GM21381 (cell line): ENCODE results near the gene MARK3.

Source experiments
- ATAC-seq: cut with Tn5 transposase; IDR thresholded peaks from one replicate; pipeline ENCODE4 v1.9.1; 2021; ENCODE audit warnings: mild to moderate bottlenecking, moderate library complexity; ENCODE audit not compliant: unreplicated experiment

The MARK3 gene

DNA sequence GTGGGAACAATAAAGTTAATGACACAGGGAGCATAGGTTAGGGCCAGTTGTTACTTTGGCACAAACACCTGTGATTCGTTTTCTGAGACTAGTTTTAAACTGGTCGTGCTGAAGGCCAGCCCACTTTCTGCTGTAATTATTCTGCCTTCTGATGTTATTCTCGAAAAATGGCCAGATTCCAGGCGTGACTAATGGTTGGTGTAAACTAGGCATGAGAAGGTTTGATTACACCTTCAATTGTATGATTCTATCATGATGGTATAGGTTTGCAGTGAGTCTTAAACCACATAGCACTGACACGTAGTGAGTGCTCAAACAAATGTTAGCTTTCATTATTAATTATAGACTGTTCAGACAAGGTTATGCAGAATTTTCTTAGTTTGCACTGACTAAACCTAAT lies 98.4 kb downstream of the MARK3 start:
- ATAC-seq = no peak

DNA sequence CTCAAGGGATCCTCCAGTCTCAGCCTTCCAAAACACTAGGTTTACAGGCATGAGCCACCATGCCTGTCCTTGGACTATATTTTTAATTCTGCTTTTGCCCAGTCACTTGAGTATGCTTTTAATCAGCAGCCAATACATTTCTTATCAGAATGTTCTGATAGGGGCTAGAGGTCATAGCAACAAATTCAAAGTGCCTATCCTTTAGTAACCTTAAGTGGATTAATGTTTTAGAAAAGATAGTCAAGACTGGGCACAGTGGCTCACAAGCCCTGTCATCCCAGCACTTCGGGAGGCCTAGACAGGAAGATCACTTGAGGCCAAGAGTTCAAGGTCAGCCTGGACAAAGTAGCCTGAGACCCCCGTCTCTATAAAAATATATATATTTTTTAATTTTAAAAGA lies 100.3 kb downstream of the MARK3 start:
- no peak for ATAC-seq

- ATAC-seq = no peak
Observed at GRCh38 chr14:103488071-103488470, 102.9 kb downstream of the MARK3 start.

DNA sequence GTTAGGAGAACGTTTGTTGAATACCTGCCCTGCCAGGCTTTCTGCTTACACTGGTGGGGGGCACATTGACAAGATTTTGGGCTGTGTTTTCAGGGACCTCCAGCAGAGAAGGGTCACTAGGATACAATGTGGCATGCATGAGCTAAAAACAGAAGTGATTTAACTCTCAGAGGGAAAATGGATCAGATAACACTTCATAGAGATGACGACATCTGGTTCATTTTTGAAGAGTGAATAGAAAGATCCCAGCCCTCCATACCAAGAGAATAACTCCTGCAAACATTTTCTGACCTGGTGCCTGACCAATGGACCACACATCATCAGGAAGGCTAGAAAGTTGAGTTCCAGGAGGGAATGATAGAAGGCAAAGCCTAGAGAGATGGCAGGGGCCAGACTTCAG lies 103.7 kb downstream of the MARK3 start:
- no peak for ATAC-seq

GRCh38 chr14:103489621-103490020 lies 104.4 kb downstream of the MARK3 start:
- no peak for ATAC-seq

DNA sequence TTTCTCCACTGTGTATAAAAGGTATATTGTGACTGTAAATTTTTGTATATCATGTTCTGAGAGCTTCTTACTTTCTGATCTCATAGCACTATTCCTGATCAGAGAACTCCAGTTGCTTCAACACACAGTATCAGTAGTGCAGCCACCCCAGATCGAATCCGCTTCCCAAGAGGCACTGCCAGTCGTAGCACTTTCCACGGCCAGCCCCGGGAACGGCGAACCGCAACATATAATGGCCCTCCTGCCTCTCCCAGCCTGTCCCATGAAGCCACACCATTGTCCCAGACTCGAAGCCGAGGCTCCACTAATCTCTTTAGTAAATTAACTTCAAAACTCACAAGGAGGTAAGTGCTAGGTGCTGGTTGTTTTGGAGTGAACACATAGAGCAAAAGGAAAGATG lies 106.5 kb downstream of the MARK3 start:
- no peak for ATAC-seq

DNA sequence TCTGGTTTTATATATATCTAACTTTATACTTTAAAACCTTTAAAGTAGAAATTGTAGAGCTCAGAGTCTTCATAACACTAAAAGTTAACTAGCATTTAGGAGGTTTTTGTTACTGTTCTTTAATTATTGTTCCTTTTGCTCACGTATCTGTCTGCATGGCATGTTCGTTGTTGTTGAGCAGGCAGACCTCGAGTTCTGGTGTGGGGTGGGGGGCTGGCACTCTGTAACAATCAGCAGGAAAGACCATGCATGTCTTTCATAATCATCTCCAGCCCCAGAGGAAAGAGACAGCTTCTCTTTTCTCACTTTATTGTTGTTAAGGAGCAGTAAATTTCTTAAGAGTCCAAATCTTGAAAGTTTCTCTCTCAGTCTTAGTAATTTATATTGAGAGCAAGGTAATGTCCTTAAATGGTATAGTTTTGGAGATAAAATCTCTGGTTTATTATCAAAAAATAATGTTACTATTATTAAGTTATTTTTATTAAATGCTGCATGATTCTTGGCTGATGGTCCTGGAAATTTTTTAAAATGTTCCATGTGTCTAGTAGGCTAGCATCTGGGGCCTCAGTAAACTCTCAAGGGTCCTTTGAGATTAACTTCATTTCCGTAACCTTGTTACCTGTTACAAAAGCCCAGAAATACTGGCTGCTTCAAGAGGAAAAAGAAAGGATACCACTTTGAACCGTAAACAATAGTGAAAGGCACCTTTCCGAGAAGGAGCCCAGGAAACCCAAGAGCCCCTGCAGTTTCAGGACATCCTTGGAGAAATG lies 107.1 kb downstream of the MARK3 start:
- ATAC-seq = no peak

- ATAC-seq = no peak
Observed at GRCh38 chr14:103495854-103496253, 110.6 kb downstream of the MARK3 start.

DNA sequence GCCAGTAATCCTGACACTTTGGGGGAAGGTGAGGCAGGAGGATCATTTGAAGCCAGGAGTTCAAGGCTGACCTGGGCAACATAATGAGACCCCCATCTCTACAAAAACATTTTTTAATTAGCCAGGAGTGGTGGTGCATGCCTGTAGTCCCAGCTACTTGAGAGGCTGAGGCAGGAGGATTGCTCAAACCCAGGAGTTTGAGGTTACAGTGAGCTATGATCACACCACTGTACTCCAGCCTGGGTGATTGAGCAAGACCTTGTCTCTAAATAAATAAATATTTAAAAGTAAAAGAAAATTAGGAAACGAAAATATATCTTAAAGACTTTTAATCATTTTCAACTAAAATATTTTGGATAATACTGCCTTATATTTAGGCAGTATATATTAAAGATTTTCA lies 111.6 kb downstream of the MARK3 start:
- no peak for ATAC-seq

DNA sequence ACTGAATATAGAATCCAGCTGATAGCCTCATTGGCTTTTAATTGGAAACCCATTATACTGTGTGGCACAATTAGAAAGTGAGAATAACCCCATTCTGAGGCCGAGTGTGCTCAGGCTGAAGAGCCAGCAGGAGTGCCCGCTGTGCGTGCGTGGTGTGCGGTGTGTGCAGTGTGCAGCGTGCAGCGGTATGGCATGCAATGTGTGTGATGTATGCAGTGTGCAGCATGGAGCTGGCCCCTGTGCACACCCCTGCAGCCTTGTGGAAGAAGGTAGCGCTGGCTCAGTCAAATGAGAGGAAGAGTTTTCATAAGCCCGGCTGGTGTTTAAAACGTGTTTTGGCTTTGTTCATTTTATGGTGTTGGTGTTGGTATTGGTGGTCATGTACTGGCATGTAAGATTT lies 114.5 kb downstream of the MARK3 start:
- ATAC-seq = no peak

GRCh38 chr14:103500148-103500990 lies 115.2 kb downstream of the MARK3 start:
- peak; percentile 54 for ATAC-seq

- no peak for ATAC-seq
Observed at GRCh38 chr14:103501041-103501870, 116.0 kb downstream of the MARK3 start.

- no peak for ATAC-seq
Observed at GRCh38 chr14:103501921-103502669, 116.9 kb downstream of the MARK3 start.

DNA sequence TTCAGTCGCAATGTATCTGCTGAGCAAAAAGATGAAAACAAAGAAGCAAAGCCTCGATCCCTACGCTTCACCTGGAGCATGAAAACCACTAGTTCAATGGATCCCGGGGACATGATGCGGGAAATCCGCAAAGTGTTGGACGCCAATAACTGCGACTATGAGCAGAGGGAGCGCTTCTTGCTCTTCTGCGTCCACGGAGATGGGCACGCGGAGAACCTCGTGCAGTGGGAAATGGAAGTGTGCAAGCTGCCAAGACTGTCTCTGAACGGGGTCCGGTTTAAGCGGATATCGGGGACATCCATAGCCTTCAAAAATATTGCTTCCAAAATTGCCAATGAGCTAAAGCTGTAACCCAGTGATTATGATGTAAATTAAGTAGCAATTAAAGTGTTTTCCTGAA lies 117.7 kb downstream of the MARK3 start:
- no peak for ATAC-seq

GRCh38 chr14:103503296-103503695 lies 118.1 kb downstream of the MARK3 start:
- no peak for ATAC-seq

DNA sequence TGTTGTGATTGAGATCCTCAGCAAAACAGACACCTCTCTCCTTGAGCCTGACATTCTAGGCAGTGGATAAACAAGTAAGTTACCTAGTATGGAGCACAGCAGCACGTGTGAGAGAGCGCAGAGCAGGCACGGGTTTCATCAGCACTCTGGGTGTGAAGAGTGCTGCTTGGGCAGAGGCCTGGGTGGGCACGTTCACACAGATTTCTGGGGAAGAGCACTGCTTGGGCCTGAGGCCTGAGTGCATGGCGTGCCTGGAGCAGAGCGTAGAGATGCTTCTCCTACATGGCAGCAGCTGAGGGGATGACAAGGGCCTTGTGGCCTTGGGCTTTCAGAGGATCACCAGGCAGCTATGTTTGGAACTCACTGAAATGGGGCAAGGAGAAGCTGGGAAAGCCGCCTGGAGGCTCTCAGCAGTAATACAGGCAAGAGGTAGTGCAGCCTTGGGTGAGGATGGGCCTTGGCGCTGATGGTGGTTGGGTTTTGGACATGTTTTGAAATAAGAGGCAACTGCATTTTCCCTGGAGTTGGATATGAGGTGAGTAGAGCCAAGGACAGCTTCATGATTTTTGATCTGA lies 119.9 kb downstream of the MARK3 start:
- no peak for ATAC-seq

DNA sequence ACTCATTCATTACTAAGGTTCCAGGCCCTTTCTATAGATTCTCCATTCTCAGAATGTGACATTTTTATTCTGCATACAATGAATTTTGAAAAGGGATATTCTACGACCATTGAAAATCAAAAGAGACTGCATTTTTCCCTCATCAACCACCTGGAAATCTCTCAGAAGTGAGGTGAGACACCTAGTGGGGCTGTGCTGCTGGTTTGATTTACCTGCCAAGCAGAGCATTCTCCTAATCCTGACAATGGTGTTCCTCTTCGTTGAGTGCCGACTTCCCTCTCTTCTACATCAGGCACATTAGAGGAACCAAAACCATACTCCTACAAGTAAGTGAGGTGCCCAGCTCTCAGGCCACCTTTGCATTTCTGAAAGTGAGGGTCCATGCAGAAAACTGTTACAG lies 122.5 kb downstream of the MARK3 start:
- ATAC-seq = no peak

DNA sequence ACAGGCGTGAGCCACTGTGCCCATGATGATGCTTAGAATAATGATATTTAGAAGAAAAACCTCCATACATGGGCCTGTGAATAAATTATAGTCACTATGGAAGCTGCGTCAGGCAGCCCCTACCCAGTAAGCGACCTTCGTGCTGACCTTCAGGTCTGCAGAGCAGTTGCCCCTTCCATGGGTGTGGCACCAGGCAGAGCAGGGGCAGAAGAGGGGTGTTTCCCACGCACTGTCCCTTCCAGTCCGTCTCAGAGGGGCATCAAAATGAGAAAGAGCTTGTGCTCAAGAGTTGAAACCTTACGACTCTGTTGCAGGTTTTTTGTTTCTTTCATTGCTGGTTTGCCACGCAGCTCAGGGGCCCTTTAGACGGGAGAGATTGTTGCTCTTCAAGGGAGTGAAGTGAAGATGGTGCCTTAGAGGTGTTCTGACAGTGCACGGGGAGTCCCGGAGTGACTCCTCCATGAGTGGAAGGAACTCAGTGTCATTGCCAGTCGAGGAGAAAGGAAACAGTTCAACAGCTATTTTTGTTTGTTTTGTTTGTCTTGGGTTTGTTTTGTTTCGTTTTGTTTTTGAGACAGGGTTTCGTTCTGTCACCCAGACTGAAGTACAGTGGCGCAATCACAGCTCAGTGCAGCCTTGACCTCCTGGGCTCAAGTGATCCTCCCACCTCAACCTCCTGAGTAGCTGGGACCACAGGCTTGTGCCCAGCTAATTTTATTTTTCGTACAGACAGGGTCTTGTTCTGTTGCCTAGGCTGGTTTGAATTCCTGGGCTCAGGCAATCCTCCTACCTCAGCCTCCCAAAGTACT lies 123.5 kb downstream of the MARK3 start:
- no peak for ATAC-seq
